AG20443 (cell line): ENCODE results near the gene RASSF4.

Experiments
- DNase-seq: peaks from one replicate; pipeline ENCODE4 v3.0.0; 2012; ENCODE audit warnings: low spot score, mixed read lengths

The RASSF4 gene

DNA sequence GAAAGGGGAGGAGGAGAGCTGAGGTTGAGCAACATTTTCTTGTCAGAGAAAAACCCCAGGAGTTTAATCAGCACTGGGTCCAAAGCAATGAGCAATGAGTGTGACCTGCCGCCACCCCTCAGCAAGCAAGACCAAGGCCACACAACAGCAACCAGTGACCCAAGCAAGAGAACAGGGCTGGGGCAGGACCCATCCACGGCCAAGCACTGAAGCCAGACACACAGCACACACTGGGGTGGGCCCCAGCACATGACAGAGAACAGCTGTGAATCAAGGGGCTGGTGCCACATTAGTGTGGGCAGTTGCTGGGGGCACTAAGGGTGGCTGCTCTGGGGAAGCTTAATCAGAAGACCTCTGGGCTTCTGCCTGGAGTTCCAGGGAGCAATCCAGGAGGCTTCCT lies 32.2 kb upstream of the RASSF4 start:
- peak; percentile 35 for DNase-seq

DNA sequence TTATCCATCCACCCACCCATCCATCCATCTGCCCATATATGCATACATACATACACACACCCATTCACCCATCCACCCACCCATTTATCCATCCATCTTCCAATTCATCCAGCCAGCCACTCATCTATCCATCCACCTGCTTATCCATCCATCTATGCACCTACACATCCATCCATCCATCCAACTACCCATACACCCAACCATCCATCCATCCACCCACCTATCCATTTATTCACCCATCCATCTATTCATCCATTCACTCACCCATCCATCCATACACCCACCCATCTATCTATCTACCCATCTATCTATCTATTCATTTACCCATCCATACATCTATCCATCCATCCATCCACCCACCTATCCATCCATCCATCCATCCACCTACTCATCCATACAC lies 31.1 kb upstream of the RASSF4 start:
- no peak for DNase-seq

DNA sequence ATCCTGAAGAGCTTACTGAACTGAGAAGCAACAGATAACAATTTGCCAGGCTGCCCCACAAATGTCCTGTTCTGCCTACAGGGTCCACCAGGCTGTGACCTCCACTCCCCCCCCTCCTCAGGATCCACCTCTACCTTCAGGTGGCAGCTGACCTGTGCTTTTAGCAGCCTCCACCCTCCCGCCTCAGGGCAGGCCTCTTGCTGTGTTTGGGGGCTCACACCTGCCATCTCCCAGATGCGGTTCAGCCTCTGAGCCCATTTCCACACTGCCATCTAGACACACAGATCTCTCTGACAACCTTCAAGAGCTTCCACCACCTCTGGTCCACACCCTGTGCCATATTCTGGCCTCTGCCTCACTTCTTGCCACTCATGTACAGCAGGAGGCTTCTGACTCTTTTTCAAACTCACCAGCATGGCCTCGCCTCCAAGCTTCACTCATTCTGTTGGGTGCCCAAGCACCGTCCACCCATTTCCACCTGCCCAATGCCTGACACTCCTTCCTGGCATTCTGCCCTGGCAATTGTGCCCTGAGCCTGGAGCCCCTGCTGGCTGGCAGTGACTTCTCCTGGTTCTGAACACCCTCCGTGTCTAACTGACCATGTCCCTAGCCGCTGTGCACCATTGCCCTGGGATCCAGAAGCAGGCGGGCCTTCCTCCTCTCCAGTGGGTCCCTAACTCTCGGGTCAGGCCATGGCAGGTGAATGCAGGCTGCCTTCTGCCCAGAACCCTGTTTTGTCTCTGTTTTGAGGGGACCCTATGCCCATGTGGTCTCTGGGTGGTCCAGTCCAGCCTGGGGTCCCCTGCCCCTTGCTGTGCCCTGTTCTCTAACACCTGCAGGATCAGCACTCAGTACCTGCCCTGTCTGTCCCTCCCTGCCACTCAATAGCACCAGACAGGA lies 30.0 kb upstream of the RASSF4 start:
- no peak for DNase-seq

DNA sequence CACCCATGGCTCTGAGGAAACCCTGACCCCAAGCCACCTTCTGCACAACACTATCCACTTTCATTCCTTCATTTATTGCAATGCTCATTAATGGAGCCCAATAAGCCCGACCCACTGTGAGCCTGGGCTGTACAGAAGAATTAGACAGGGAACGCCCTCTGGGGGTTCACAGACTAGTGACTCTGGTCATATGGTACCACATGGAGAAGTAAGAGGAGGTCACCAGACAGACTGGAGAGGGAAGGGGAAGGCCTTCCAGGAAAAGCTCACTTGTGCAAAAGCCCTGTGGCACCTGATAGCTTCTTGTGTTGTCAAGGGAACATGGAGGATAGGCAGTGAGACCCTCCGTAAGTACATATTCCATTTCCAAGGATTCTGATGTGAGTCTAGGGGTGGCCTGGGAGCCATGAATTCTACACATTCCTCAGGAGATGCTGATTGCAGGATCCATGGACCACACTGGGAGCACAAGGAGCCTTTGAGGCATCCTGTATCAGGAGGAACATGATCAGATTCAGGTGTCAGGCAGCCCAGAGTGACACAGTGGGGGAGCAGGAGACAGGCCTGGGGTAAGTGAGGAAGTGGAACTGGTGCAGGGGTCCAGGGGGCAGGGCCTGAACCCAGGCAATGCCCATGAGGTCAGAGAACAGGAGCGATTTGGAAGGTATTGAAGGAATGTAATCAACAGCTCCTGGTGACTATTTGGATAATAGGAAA lies 28.5 kb upstream of the RASSF4 start:
- DNase-seq, result no peak

DNA sequence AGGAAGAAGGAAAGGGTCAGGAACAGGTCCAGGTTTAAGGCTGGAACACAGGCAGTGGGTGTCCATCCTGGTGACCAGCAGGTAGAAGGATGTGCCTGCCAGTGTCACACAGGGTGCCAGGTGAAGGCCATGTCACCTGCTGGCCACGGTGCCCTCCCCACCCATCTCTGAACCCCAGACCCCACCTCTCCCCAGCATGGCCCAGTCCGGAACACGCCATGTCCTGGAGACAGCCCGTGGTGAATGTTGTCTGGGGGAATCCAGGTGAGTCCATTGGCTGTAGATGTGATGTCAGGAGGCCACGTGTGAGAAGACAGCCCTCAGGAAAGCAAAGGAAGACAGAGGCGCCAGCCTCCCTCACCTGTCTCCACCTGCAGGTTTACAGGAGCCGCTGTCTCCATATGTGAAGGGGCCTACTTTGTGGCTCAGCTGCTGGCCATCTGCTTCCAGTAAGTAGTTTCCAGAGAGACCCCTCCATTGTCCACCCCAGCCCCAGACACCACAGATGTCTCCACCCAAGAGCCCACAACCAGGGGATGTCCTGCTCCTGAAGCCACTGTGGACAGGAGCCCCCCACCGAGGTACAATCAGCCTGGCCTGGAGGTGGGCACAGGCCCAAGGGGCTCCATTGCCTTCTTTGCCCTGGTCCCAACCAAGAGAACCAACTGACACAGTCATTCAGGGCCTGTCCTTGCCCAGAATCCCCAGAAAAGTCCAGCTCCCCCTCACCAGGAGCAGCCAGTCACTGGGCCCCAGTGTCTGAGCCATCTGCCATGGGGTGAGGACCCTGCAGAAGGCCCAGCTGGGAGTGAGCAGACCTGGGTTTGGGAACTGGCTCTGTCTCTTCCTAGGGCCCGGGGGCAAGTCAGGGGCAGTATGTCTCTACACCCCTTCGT lies 27.7 kb upstream of the RASSF4 start:
- no peak for DNase-seq

DNA sequence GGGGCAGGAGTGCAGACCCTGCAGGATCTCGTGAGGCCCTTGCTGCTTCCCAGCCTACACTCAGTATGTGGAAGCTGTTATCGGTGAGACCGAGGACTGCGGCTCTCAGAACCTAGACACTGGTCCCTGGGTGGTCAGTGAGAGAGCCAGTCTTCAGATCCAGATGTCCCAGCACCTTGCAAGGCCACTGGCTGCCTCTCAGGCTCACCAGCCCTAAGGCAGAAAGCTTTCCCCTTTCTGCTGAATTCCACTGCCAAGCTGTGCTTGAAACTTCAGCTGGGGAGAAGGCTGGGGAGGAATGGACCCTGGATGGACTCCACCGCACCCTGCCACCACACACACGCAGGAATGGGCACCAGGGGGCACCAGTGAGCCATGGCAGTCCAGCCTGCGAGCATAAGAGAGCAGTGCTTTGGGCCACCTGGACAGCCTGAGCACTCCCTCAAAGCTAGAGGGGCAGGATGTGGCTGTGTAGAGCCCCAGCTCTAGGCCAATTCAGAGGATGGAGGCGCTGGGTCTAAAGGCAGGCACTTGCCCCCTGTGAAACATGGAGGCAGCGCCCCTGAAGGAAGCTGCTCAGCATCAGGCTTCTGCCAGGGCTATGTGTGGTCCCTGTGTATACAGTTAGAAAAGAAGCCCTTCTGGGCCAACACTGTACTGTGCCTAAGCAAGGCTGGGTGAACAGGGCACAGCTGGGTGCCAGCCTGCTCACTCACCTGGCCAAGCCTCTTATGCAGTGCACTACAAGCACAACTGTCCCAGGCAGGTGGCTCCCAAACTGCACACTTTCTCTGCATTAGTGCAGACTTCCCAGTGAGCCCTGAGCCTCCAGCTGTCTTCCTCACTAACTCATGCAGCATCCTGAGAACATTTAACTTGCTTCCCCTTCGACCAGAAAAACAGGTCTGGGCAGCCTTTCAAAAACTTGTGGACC lies 26.8 kb upstream of the RASSF4 start:
- DNase-seq, result peak; percentile 87

DNA sequence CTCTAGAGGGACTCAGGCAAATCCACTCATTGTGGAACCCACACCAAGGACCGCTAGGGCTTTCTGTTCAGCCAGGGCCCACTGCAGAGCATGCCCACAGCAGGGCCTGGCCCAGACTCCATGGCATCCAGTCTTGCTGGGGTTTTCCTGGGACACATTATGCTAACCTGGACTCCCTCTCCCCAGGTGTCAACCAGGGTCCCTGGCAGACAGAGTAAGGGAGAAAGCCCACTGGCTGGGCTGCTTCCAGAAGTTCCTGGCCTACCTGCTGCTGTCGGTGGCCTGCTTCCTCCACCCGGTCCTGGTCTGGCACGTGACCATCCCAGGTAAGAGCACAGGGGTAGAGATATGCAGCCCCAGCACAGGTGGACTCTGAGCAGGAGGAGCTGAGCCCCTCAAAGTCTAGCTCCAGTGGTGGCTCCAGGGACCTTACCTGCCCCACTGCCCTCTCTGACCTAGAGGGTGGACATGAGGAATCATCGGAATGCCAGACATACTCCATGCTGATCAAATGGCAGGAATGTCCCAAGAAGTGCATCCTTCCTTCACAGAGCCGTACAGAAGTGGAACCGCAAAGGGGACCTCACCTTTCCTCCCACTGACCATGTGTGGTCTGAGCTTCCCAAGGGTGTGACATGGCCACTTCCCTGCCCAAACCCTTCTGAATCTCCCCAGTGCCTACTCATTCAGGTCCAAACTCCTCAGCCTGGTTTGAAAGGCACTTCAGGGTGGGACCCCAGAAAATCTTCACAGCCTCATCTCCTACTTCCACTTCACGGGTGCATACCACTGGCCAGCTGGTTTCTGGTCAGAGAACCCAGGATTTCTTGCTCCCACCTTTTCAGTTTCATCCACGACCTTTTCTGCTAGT lies 25.9 kb upstream of the RASSF4 start:
- DNase-seq, result no peak

DNA sequence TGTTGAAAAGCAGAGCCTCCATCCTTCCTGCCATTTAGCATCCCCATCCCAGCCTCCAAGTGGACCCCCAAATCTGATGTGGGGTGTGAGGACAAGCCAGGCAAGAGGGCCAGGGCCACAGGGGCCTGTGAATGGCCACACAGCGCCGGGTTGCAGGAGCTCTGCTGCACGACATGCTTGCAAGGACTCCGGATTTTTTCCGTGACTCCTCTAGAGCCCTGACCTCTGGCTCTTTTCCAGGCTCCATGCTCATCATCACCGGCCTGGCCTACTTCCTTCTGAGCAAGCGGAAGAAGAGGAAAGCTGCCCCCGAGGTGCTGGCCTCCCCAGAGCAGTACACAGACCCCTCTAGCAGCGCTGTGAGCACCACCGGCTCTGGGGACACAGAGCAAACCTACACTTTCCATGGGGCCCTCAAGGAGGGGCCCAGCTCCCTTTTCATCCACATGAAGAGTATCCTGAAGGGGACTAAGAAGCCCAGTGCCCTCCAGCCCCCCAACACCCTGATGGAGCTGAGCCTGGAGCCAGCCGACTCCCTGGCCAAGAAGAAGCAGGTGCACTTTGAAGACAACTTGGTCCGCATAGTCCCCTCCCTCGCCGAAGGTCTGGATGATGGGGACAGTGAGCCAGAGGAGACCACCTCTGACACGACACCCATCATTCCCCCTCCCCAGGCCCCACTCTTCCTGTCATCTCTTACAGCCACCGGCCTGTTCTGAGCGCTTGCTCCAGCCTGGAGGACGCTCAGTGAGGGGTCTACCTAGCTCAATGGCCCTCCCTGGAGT lies 25.0 kb upstream of the RASSF4 start:
- DNase-seq, result no peak

DNA sequence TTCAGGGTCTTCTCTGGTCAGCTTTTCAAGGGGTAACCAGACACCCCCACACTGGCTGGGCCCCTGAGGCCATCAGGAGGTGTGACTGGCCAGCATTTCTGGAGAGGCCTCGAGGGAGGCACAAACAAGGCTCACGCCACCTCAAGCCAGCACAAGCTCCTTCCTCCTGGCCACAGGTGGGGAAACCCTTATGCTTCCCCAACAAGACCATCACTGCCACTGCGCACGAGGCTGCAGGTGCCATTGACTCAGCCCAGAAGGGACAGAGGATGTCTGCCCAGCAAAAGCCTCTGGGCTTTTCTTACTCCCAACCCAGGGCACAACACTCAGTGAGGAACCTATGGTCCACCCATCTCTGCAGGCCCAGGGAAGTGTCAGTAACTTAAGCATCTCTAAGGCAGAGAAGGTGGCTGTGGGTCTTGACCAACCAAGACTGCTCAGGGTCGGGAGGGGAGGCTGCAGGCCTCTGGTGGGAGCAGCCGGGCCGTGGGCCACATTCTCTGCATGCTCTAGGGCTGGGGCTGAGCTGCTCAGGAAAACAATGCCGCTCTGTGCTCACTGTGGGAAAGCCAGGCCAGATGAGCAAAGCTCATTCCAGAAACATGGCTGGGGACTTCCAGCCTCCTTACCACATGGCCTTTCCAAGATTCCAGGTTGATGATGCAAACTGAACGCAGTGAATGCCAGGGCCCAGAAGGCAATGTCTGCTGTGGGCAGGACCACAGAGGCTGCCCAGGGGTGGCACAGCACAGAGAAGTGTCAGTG lies 24.2 kb upstream of the RASSF4 start:
- DNase-seq, result peak; percentile 82

DNA sequence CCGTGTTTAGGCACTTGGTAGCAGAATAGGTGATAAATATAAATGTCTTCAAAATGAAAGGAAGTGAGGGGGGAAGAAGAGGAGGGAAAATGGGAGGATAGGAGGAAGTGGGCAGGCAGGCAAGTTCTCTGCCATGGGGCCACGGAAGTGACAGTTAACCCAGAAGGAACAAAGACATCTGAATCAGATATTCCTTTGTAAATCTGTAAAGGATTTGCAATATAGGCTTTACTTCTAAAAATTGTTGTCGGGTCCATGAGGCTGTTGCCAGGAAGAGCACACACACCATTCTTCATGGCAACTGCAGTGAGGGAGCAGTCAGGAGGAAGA lies 23.7 kb upstream of the RASSF4 start:
- DNase-seq, result no peak

DNA sequence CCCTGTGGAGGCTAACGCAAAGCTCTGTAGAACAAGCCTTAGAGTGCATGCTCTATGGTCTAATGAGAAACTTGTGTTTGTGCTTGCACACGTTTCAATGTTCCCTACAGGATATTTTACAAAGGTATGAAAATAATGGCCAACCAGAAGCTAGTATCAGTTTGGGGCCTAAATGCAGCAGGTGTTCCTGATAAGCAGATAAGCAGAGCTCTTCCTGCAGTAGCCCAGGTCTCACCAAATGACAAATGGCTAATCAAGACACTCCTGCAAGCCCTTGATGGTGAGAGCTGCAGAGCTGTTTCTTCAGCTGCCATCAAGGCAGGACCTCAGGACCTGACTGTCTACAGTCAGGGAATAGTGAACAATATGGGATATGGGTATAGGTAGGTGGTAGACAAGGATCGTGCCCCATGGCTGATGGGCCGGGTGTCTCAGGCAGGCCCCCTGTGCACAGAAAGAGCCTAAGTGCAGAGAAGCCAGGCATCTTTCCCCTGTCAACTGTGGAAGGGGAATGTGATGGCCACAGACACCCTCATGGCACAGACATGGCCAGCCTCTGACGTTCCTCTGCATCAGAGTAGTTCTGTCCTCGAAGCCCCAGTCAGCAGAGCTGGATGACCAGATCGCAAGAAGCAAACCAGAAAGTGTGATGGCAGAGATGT lies 23.2 kb upstream of the RASSF4 start:
- no peak for DNase-seq

DNA sequence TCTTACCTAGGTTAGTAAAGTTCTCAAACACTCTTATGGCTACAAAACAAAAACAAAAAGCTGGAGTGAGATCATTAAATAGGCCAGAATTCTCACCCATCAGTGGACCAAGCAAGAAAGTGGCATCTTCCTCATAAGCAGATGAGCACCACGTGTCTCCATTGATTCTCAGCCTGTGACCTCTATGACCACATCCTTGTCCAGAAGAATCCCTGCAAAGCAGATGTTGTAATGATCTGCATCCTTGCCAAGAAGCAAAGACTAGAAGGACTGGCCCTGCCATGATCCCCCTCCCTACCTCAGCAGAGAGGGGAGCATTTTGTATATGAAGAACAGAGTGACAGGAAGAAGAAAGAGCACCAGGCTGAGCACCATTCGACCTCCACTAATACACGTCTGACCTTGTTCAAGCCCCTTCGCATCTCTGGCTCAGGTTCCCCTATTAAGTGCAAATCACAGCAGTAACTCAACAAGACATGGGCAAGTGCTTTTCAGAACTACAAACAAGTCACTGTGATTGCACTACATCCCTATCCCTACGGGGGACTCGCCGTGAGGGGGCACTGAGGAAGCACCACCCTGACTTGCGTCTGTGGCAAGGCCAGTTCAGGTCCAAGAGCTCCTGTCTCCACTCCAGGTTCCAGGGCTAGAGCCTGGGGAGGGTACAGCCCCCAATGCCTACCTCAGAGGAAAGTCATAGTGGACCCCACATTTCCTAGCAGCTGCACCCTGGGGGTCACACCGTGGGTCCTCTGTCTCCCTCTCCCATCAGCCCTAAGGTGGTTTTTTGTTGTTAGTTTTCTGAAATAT lies 22.2 kb upstream of the RASSF4 start:
- DNase-seq, result no peak

DNA sequence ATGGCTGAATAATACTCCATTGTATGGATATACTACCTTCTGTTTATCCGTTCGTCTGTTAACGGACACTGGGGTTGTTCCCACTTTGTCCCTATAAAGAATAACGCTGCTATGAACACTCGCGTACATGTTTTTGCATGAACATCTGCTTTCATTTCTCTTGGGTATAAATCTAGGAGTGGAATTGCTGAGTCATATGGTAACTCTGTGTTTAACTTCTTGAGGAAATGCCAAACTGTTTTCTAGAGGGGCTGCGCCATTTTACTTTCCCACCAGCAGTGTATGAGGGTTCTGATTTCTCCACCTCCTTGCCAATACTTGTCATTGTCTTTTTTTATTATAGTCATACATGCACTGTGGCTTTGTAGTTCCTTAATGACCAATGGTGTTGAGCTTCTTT lies 20.6 kb upstream of the RASSF4 start:
- no peak for DNase-seq

DNA sequence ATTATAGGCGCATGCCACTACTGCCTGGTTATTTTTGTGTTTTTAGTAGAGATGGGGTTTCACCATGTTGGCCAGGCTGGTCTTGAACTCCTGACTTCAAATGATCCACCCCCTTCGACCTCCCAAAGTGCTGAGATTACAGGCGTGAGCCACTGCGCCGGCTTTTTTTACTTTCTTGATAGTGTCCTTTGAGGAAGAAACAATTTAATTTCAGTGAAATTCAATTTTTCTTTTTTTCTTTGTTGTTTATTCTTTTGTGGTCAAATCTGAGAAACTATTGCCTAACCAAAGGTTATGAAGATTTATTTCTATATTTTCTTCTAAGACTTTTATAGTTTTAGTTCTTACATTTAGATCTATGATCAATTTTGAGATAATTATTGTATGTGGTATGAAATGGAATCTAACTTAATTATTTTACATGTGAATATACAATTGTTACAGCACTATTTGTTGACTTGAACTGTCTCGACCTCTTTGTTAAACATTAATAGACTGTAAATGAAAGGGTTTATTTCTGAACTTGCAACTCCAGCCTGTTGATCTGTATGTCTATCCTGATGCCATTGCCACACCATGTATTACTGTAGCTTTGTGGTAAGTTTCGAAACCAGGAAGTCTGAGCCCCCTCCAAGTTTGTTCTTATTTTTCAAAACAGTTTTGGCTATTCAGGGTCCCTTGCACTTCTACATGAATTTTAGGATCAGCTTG lies 19.8 kb upstream of the RASSF4 start:
- DNase-seq, result no peak

DNA sequence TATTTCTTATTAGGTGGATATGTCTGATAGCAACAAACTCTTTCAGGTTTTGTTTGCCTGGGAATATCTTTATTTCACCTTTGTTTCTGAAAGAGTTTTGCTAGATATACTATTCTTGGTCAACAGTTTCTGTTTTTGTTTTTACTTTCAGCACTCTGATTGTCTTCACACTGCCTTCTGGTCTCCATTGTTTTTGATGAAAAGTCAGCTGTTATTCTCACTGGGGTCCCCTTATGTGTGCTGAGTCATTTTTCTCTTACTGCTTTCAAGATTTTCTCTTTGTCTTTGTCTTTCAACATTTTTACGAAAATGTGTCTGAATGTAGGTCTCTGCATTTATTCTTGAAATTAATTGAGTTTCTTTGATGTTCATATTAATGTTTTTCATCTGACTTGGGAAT lies 15.2 kb upstream of the RASSF4 start:
- DNase-seq, result no peak

DNA sequence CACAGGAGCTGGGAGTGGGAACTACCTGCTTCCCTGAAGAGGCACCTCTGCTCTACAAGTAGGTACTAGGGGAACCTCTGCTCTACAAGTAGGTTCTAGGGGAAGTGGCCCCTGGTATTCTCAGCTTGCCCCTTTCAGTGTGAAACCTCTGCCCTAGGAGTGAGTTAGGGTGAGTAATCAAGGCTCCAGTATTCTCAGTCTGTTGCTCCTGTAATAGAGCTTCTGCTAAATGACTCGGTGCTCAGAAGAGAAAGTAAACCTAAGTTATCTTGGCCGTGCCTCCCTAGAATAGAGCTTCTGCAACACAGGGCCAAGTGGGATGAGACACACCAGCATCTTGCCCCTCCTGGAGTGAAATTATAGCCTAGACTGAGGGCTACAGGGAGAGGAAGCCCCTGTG lies 13.4 kb upstream of the RASSF4 start:
- DNase-seq, result no peak
